Measurements from ENCODE around the gene NAV2.

DNA sequence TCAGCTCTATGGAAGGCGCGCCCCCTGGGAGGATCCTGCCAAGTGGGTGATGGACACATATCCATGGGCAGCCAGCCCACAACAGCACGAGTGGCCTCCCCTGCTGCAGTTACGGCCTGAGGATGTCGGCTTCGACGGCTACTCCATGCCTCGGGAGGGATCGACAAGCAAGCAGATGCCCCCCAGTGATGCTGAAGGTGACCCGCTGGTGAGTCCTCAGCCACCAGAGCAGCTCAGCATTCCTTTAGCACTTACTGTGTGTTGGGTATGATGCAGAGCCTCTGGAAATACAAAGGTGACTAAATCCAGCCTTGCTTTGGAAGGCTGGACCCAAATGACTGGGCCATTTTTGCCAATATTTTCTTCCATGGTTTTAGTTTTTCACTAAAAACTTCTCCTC, 402.0 kb downstream of the NAV2 start:
- TF ChIP-seq, protein P1, sequence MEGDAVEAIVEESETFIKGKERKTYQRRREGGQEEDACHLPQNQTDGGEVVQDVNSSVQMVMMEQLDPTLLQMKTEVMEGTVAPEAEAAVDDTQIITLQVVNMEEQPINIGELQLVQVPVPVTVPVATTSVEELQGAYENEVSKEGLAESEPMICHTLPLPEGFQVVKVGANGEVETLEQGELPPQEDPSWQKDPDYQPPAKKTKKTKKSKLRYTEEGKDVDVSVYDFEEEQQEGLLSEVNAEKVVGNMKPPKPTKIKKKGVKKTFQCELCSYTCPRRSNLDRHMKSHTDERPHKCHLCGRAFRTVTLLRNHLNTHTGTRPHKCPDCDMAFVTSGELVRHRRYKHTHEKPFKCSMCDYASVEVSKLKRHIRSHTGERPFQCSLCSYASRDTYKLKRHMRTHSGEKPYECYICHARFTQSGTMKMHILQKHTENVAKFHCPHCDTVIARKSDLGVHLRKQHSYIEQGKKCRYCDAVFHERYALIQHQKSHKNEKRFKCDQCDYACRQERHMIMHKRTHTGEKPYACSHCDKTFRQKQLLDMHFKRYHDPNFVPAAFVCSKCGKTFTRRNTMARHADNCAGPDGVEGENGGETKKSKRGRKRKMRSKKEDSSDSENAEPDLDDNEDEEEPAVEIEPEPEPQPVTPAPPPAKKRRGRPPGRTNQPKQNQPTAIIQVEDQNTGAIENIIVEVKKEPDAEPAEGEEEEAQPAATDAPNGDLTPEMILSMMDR (IDR thresholded peaks at IDR 0.05), result no peak
- TF ChIP-seq EP300 (IDR thresholded peaks at IDR 0.05) (no peak), POLR2A (IDR thresholded peaks at IDR 0.05) (no peak)
